GM13976 (cell line): ENCODE measurements around the gene CGB2.

Source experiments
- DNase-seq: peaks from one replicate; pipeline ENCODE4 v3.0.0; 2012; ENCODE audit warnings: low spot score
- in situ Hi-C: fragments of 300-500 bp; cut with MboI; formaldehyde crosslinking; loops from one replicate; pipeline ENCODE4 v1.12.0; 2022; ENCODE audit warnings: low sequenced_read_pairs, mixed read lengths, inconsistent platforms; ENCODE audit not compliant: unreplicated experiment
- TF ChIP-seq, protein P1 (sequence below): IDR thresholded peaks from 2 replicates; pipeline ENCODE4 v1.5.1; 2012; ENCODE audit warnings: borderline replicate concordance, mild to moderate bottlenecking; ENCODE audit not compliant: insufficient read depth; ENCODE audit errors: extremely low read depth, missing control alignments, control extremely low read depth

Gene CGB2

DNA sequence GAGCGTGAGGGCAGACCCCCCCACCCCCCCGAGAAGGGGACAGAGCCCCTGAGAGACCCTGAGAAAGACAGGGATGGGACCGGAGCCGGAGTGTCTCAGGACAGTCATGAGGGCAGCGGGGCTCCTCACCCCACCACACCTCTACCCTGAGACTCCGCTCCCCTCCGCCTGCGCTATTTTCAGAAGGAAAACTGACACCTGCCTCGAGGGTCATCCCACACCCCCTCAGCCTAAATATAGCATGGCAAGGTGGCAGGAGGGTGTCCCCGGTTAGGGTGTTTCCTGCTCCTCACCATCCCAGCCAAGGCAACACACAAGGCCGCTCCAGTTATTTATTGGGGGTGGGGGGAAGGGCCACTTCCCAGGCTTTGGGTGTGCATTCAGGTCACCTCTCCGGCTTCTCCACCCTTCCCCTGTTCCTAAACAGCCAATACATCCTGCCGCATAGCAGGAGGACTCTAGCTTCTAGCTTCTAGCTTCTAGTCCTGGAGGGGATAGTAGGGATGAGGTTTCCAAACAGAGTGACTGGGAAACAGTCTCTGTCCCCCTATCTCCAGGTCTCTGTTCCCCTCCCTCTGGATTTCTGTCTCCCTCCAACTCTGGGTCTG, 34.3 kb downstream of the CGB2 start:
- in situ Hi-C loops, result no loop called here
- DNase-seq, result no peak
- TF ChIP-seq, protein P1, sequence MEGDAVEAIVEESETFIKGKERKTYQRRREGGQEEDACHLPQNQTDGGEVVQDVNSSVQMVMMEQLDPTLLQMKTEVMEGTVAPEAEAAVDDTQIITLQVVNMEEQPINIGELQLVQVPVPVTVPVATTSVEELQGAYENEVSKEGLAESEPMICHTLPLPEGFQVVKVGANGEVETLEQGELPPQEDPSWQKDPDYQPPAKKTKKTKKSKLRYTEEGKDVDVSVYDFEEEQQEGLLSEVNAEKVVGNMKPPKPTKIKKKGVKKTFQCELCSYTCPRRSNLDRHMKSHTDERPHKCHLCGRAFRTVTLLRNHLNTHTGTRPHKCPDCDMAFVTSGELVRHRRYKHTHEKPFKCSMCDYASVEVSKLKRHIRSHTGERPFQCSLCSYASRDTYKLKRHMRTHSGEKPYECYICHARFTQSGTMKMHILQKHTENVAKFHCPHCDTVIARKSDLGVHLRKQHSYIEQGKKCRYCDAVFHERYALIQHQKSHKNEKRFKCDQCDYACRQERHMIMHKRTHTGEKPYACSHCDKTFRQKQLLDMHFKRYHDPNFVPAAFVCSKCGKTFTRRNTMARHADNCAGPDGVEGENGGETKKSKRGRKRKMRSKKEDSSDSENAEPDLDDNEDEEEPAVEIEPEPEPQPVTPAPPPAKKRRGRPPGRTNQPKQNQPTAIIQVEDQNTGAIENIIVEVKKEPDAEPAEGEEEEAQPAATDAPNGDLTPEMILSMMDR, result no peak

DNA sequence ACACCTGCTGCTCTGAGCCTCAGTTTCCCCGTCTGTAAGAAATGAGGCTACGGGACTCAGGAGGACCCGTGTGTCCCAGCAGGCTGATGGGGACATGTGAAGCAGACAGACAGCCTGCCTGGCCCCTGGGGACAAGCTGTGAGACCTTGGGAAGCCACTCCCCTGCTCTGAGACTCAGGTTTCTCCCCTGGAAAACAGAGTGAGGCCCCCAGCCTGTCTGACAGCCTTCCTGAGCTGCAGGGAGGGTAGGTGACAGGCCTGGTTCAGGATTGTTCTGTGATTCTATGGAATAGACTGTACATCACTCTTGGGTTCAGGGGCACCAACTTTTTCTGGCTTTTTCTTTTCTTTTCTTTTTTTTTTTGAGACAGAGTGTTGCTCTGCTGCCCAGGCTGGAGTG, 35.9 kb downstream of the CGB2 start:
- TF ChIP-seq, protein P1, result no peak
- DNase-seq, result no peak
- in situ Hi-C loops, result no loop called here

DNA sequence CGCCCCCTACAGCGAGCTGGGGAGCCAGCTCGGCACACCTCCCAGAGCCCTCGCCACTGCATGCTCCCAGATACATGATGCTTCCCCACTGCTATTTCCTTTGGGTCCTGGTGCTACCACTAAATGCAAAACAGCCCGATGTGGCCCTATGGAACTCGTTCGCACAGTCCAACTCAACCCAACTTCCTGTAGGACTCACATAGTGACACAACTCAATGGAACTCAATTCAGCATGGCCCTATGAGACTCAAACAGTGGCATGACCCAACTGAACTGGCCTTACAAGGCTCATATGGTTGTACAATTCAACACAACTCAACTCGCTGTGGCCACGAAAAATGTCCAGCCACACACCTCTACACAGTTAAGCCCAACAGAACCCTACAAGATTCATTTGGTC, 37.3 kb downstream of the CGB2 start:
- TF ChIP-seq, protein P1, result no peak
- in situ Hi-C loops, result no loop called here
- no peak for DNase-seq

DNA sequence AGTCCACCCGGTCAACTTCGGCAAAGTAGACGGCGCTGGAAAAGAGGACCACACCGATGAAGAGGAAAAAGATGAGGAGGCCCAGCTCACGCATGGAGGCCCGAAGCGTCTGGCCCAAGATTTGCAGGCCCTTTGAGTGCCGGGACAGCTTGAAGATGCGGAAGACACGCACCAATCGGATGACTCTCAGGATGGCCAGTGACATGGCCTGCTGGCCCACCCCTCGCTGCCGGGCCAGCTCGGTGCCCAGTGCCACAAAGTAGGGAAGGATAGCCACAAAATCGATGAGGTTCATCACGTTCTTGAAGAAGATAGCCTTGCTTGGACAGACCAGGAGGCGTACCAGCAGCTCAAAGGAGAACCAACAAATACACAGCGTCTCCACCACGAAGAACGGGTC, 38.7 kb downstream of the CGB2 start:
- TF ChIP-seq, protein P1, result no peak
- DNase-seq, result no peak
- in situ Hi-C loops, result no loop called here

DNA sequence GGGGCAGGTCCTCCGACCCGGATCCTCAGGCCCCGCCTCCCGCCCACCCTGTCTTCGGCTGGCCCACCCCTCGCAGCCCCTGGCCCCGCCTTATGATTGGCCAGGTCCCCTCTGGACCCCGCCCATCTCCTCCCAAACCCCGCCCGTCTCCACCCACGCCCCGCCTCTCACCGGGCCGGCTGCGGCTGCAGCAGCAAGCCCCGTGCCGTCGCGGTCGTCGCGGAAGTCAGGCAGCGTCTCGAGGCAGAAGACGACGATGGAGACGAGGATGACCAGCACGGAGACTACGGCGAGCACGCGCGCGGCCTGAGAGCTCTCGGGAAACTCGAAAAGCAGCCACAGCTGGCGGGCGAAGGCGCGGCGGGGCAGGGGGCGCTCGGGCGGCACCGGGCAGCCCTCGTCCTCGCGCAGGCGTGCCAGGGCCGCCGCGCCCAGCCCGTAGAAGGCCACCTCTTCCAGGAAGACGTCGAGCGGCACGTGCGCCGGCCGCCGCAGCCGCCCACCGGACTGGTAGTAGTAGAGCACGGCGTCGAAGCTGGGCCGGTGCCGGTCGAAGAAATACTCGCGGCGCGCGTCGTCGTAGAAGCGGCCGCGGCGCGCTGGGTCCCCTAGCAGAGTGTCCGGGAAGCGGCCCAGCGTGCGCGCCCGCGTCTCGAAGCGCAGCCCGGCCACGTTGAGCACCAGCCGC, 40.3 kb downstream of the CGB2 start:
- DNase-seq, result no peak
- in situ Hi-C loops, result no loop called here
- TF ChIP-seq, protein P1, result no peak

DNA sequence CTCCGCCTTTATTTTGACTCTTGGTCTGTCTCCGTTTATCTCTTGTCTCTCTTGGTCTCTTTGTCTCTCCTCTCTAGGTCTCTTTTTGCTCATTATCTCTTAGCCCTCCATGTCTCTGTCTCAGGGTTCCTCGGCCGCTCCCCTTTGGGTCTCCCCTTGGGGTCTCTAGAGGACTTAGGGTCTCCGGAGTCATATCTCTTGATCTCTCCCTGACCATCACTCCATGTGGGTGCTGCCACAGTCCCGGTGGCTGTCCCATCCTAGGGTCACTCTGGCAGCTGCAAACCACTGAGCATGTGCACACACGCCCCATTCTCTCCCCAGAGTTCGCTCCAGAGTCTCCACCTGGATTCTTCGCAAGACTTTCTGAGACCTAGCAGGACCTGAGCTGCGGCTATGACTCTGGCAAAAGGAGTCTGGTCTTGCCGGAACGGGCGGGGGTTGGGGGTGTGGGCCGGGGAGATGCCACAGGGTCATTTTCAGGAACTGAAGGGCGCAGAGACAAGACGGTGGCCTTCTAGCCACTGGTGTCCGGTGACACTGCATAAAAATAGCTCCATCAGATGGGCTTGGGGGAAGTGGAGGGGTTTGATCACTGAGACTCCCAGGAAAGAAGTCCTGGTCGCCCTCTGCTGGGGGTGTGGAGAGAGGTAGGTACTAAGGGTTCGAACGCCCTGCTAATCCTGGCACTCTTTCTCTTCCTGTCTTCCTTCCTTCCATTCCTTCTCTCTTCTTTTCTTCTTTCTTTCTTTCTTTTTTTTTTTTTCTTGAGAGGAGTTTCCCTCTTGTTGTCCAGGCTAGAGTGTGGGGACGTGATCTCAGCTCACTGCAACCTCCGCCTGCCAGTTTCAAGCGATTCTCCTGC, 42.1 kb downstream of the CGB2 start:
- in situ Hi-C loops, result no loop called here
- DNase-seq, result no peak
- TF ChIP-seq, protein P1, result no peak
